ENCODE measurements around the gene SH3BP4. TPM values are rescaled to one million over a fixed set of nuclear protein-coding genes. Genes with fewer than 3 reads are reported as not detected.

Gene SH3BP4
- total and polyA plus RNA-seq, 2 experiments from 2014 or later = 59.3 to 100 TPM

DNA sequence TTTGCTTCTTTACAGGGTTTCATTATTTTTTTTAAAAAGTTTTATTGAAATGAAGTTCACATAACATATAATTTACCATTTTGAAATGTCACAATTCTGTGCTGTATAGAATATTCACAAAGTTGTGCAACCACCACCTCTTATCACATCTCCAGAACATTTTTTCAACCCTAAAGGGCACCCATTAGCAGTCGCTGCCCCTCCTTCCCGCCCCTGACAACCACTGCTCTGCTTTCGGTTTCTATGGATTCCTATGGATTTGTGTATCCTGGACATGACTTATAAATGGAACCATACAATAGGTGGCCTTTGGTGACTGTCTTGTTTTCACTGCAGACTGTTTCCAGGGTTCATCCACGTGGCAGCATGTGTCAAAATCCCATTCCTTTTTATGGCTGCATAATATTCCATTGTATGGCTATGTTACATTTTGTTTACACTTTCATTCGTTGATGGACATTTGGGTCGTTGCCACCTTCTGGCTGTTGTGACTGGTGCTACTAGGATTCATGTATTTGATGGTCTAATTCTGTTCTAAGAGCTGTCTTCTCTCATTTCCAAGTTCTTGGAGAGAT lies 52.6 kb downstream of the SH3BP4 start:
- no peak for DNase-seq
- H2AFZ ChIP-seq = no peak overlapping the region
- H3K27ac ChIP-seq = no peak overlapping the region
- H3K4me1 ChIP-seq (ENCODE audit: insufficient read depth) = peaks cover 6% of the 10 kb centered on the region; the same call in 1 of the 2 replicates
- no peaks in the 10 kb centered on the region for H3K27me3 ChIP-seq (replicated peaks; ENCODE audit: insufficient read depth)
- 95% methylated on average over 6 of the region's 6 CpGs for WGBS, 2 experiments (ENCODE audit: low coverage in 1 of 2, low lambda C conversion rate in 2 of 2, missing lambda C conversion rate in 2 of 2)
- peaks cover 100% of the 10 kb centered on the region for H3K79me2 ChIP-seq (ENCODE audit: insufficient read depth)
- no peak overlapping the region for H3K9ac ChIP-seq
- no peak overlapping the region for H3K4me3 ChIP-seq
- peaks cover 12% of the 10 kb centered on the region; the same call in 1 of the 2 replicates for H3K36me3 ChIP-seq (ENCODE audit: low read depth)
- peaks cover 3% of the 10 kb centered on the region for H4K20me1 ChIP-seq (ENCODE audit: insufficient read depth)
- no peak overlapping the region for H3K4me2 ChIP-seq (ENCODE audit: unreplicated experiment)
- no peaks in the 10 kb centered on the region for H3K9me2 ChIP-seq (ENCODE audit: insufficient read depth)
- H3F3A ChIP-seq (ENCODE audit: insufficient read depth) = peaks cover 19% of the 10 kb centered on the region
- in situ Hi-C loops (cut with MboI) = no loop called here
- TF ChIP-seq EZH2phosphoT487 (IDR thresholded peaks at IDR 0.05; ENCODE audit: insufficient read depth, low read depth) = no peak
- TF ChIP-seq EZH2 (IDR thresholded peaks at IDR 0.05; ENCODE audit: insufficient read depth, poor library complexity, severe bottlenecking) = no peak
- no peaks in the 10 kb centered on the region for H3K9me3 ChIP-seq (ENCODE audit: low read depth)

DNA sequence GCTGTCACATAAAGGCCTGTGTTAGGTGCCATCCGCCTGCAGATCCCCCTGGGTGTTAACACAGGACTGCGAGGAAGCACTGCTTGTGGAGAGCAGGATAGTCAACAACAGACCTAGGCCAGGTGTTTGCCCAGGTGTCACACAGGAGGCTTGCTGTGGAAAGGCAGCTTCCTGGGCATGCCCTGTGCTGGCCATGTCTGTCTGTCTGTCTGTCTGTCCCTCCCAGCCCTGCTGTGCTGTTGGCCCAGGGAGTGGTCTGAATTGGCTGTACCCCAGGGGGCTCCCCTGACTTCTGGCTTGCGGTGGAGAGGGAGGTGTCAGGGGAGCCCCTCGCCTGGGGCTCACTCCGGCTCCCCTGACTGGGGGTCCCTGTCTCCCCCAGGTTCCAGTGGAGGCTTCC lies 53.2 kb downstream of the SH3BP4 start:
- H3K27ac ChIP-seq = no peak overlapping the region
- H2AFZ ChIP-seq = no peak overlapping the region
- H3K4me1 ChIP-seq (ENCODE audit: insufficient read depth) = peaks cover 9% of the 10 kb centered on the region; the same call in 1 of the 2 replicates
- H3F3A ChIP-seq (ENCODE audit: insufficient read depth) = peaks cover 16% of the 10 kb centered on the region
- TF ChIP-seq EZH2 (IDR thresholded peaks at IDR 0.05; ENCODE audit: insufficient read depth, poor library complexity, severe bottlenecking) (no peak), EZH2phosphoT487 (IDR thresholded peaks at IDR 0.05; ENCODE audit: insufficient read depth, low read depth) (no peak)
- peaks cover 11% of the 10 kb centered on the region; the same call in 1 of the 2 replicates for H3K36me3 ChIP-seq (ENCODE audit: low read depth)
- no peak overlapping the region for H3K4me2 ChIP-seq (ENCODE audit: unreplicated experiment)
- in situ Hi-C loops (cut with MboI) = no loop called here
- peaks cover 100% of the 10 kb centered on the region for H3K79me2 ChIP-seq (ENCODE audit: insufficient read depth)
- H3K9me2 ChIP-seq (ENCODE audit: insufficient read depth) = no peaks in the 10 kb centered on the region
- H3K4me3 ChIP-seq = no peak overlapping the region
- WGBS, 2 experiments (ENCODE audit: low coverage in 1 of 2, low lambda C conversion rate in 2 of 2, missing lambda C conversion rate in 2 of 2) = 89 to 91% methylated on average over 5 of the region's 5 CpGs
- H3K9ac ChIP-seq = no peak overlapping the region
- H4K20me1 ChIP-seq (ENCODE audit: insufficient read depth) = peaks cover 3% of the 10 kb centered on the region
- H3K9me3 ChIP-seq (ENCODE audit: low read depth) = no peaks in the 10 kb centered on the region
- no peaks in the 10 kb centered on the region for H3K27me3 ChIP-seq (replicated peaks; ENCODE audit: insufficient read depth)
- DNase-seq = no peak

DNA sequence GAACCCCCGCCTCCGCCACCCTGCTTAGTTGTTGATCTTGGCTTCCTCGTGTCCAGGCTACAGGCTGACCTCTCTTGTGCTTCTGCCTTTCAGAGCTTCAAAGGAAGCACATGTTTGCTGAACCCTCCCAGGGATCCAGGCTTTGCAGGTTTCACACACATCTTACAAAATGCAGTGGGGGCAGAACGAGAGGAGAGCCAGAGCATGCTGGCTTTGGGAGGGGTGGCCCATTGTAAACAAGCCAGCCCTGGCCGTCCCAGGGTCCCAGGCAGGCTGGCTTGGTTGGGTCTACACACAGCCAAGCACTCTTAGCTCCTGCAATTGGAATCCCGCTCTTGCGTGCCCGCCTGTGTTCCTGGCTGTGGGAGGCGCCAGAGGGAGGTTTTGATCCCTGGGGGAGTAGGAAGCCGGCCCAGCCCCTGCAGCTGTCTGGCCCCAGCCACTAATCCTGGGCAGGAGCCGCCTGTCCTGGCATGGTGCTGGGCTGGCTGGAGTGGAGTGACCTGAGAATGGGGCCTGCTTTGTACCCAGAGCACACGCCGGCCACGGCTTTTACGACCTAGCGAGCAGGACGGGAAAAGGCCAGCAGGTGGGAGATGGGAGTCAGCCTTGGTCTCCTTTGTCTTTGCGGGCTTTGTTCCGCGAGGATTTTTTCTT lies 53.9 kb downstream of the SH3BP4 start:
- no peak overlapping the region for H2AFZ ChIP-seq
- no peak overlapping the region for H3K9ac ChIP-seq
- H3K4me1 ChIP-seq (ENCODE audit: insufficient read depth) = peaks cover 9% of the 10 kb centered on the region; the same call in 1 of the 2 replicates

DNA sequence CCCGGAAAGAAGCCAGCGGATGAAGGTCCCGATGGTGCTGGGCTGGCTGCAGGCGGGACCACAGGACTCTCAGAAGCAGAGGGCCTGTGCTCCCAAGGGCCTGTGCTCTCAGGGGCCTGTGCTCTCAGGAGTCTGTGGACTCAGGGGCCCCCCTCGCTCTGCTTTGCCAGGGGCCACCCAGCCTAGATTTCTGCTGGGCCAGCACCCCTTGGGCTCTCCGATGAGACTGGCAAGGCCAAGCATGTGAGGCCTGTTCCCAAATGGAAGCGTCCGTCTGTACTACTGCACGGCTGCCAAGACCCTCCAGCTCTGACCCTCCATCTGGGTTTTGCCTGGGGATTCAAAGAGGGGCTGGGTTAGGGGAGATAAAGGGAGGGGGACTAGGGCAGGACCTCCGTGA lies 54.6 kb downstream of the SH3BP4 start:
- Histone ChIP-seq H3K79me2 (ENCODE audit: insufficient read depth) (peaks cover 100% of the 10 kb centered on the region), H3K36me3 (ENCODE audit: low read depth) (peaks cover 7% of the 10 kb centered on the region; the same call in 1 of the 2 replicates), H3K9me3 (ENCODE audit: low read depth) (no peaks in the 10 kb centered on the region), H2AFZ (no peak overlapping the region), H3K9ac (no peak overlapping the region), H3K4me3 (no peak overlapping the region), H3F3A (ENCODE audit: insufficient read depth) (peaks cover 16% of the 10 kb centered on the region), H3K4me1 (ENCODE audit: insufficient read depth) (peaks cover 9% of the 10 kb centered on the region; the same call in 1 of the 2 replicates), H3K27ac (no peak overlapping the region), H3K9me2 (ENCODE audit: insufficient read depth) (no peaks in the 10 kb centered on the region), H4K20me1 (ENCODE audit: insufficient read depth) (peaks cover 3% of the 10 kb centered on the region), H3K27me3 (replicated peaks; ENCODE audit: insufficient read depth) (no peaks in the 10 kb centered on the region), H3K4me2 (ENCODE audit: unreplicated experiment) (no peak overlapping the region)
- 100% methylated on average over 10 of the region's 10 CpGs for WGBS, 2 experiments (ENCODE audit: low coverage in 1 of 2, low lambda C conversion rate in 2 of 2, missing lambda C conversion rate in 2 of 2)
- no peak for TF ChIP-seq EZH2 (IDR thresholded peaks at IDR 0.05; ENCODE audit: insufficient read depth, poor library complexity, severe bottlenecking)
- TF ChIP-seq EZH2phosphoT487 (IDR thresholded peaks at IDR 0.05; ENCODE audit: insufficient read depth, low read depth) = no peak
- no peak for DNase-seq
- in situ Hi-C loops (cut with MboI) = no loop called here

More for the DNA sequence above, 53.9 kb downstream of the SH3BP4 start:
- H3K4me2 ChIP-seq (ENCODE audit: unreplicated experiment) = no peak overlapping the region
- in situ Hi-C loops (cut with MboI) = no loop called here
- peak; percentile 42 for DNase-seq
- WGBS, 2 experiments (ENCODE audit: low coverage in 1 of 2, low lambda C conversion rate in 2 of 2, missing lambda C conversion rate in 2 of 2) = 61 to 62% methylated on average over 20 of the region's 20 CpGs
- H3K36me3 ChIP-seq (ENCODE audit: low read depth) = peaks cover 11% of the 10 kb centered on the region; the same call in 1 of the 2 replicates
- peaks cover 3% of the 10 kb centered on the region for H4K20me1 ChIP-seq (ENCODE audit: insufficient read depth)
- TF ChIP-seq EZH2phosphoT487 (IDR thresholded peaks at IDR 0.05; ENCODE audit: insufficient read depth, low read depth) = no peak
- no peak for TF ChIP-seq EZH2 (IDR thresholded peaks at IDR 0.05; ENCODE audit: insufficient read depth, poor library complexity, severe bottlenecking)
- H3K27me3 ChIP-seq (replicated peaks; ENCODE audit: insufficient read depth) = no peaks in the 10 kb centered on the region
- H3K9me2 ChIP-seq (ENCODE audit: insufficient read depth) = no peaks in the 10 kb centered on the region
- no peaks in the 10 kb centered on the region for H3K9me3 ChIP-seq (ENCODE audit: low read depth)
- peaks cover 100% of the 10 kb centered on the region for H3K79me2 ChIP-seq (ENCODE audit: insufficient read depth)
- H3F3A ChIP-seq (ENCODE audit: insufficient read depth) = peaks cover 16% of the 10 kb centered on the region
- no peak overlapping the region for H3K4me3 ChIP-seq
- H3K27ac ChIP-seq = no peak overlapping the region

Data from GM23248 (cell line).